OCI-LY7 (cell line): Measurements from ENCODE around the gene CENPP. TPM values are rescaled to one million over a fixed set of nuclear protein-coding genes. Genes with fewer than 3 reads are reported as not detected.

Experiments
- BruUV-seq: library from RNA; stranded (reverse); fragments of 400-500 nt; replicated peaks from 2 replicates; lab custom pipeline; 2021; lab: Mats Ljungman, UMichigan
- CTCF ChIA-PET: fragments of 300-600 bp; sonication (Branson Sonifier 250); formaldehyde crosslinking; loops from one replicate; lab custom pipeline; 2022; ENCODE audit warnings: antibody characterized with exemption; ENCODE audit not compliant: unreplicated experiment; lab: Charles Lee
- POLR2A ChIA-PET: fragments of 300-600 bp; sonication (Branson Sonifier 250); formaldehyde crosslinking; loops from one replicate; lab custom pipeline; 2022; ENCODE audit warnings: antibody characterized with exemption; lab: Charles Lee
- DNase-seq: peaks from one replicate; pipeline ENCODE4 v3.0.0-alpha.2; 2015; ENCODE audit warnings: low spot score
- H2AFZ ChIP-seq: fragments of 200-600 bp; sonication (generic), shearing (Covaris generic); 2 replicates; pipeline ENCODE4 v1.6.1; 2014; ENCODE audit warnings: mild to moderate bottlenecking, antibody characterized with exemption, low read length, moderate library complexity
- H3K27ac ChIP-seq: fragments of 200-600 bp; sonication (generic); 2 replicates; pipeline ENCODE4 v1.5.1; 2014; ENCODE audit warnings: mixed run types, low read depth, mild to moderate bottlenecking, moderate library complexity, low read length, inconsistent platforms; ENCODE audit not compliant: poor library complexity, severe bottlenecking
- H3K36me3 ChIP-seq: fragments of 200-600 bp; sonication (generic); 2 replicates; pipeline ENCODE4 v1.6.1; 2014; ENCODE audit warnings: mild to moderate bottlenecking, antibody characterized with exemption, low read length, moderate library complexity, mixed read lengths; ENCODE audit not compliant: insufficient read depth
- H3K4me1 ChIP-seq: fragments of 200-600 bp; sonication (generic); 2 replicates; pipeline ENCODE4 v1.5.1; 2014; ENCODE audit warnings: mild to moderate bottlenecking, low read length; ENCODE audit not compliant: insufficient read depth, poor library complexity, severe bottlenecking
- H3K4me2 ChIP-seq: fragments of 200-600 bp; sonication (generic); 2 replicates; pipeline ENCODE4 v1.6.1; 2014; ENCODE audit warnings: mild to moderate bottlenecking, low read length
- H3K4me3 ChIP-seq: fragments of 200-600 bp; sonication (generic); 2 replicates; pipeline ENCODE4 v1.5.1; 2014; ENCODE audit warnings: mild to moderate bottlenecking, low read depth, low read length; ENCODE audit not compliant: poor library complexity, severe bottlenecking
- H3K79me2 ChIP-seq: fragments of 200-600 bp; sonication (generic); 2 replicates; pipeline ENCODE4 v1.6.1; 2016; ENCODE audit warnings: low read depth, mild to moderate bottlenecking, low read length, moderate library complexity, mixed read lengths; ENCODE audit not compliant: insufficient read depth
- H3K9me2 ChIP-seq: fragments of 200-600 bp; sonication (generic); 2 replicates; pipeline ENCODE4 v1.6.1; 2016; ENCODE audit warnings: mild to moderate bottlenecking, low read length, mixed read lengths; ENCODE audit not compliant: insufficient read depth
- H3K9me3 ChIP-seq: fragments of 200-600 bp; sonication (generic); 2 replicates; pipeline ENCODE4 v1.6.1; 2014; ENCODE audit warnings: mild to moderate bottlenecking, mixed run types, low read length, mixed read lengths
- H4K20me1 ChIP-seq: fragments of 200-600 bp; sonication (generic); 2 replicates; pipeline ENCODE4 v1.6.1; 2014; ENCODE audit warnings: mild to moderate bottlenecking, antibody characterized with exemption, low read length, moderate library complexity, mixed read lengths; ENCODE audit not compliant: insufficient read depth
- CTCF ChIP-seq: fragments of 200-600 bp; sonication (generic); conservative IDR thresholded peaks from 2 replicates; pipeline ENCODE4 v1.5.1; 2014; ENCODE audit warnings: mild to moderate bottlenecking, antibody characterized with exemption, low read length, moderate library complexity, mixed read lengths
- EZH2phosphoT487 ChIP-seq: fragments of 200-600 bp; sonication (generic); IDR thresholded peaks from 2 replicates; pipeline ENCODE4 v1.6.1; 2018; ENCODE audit warnings: low read depth, borderline replicate concordance, mild to moderate bottlenecking, mixed run types, antibody characterized with exemption, low read length, moderate library complexity, mixed read lengths
- intact Hi-C: fragments of 100-400 bp; cut with micrococcal nuclease; formaldehyde crosslinking; loops from one replicate; pipeline ENCODE4 v1.10.0; 2022; ENCODE audit not compliant: unreplicated experiment
- total RNA-seq, 2 experiments: library from RNA; depleted of rRNA in 1 of 2; stranded (reverse); fragments of >200 nt in 1 of 2; shearing (Covaris generic) in 1 of 2; gene quantifications; 2 replicates each; pipeline ENCODE4 v1.2.3, GENCODE V29; 2014 to 2022

Gene CENPP
- total RNA-seq, 2 experiments from 2014 or later: 25.4 to 30.9 TPM

- Histone ChIP-seq H3K4me3 (no peak overlapping the region), H4K20me1 (no peaks in the 10 kb centered on the region), H3K27ac (no peak overlapping the region), H3K36me3 (no peaks in the 10 kb centered on the region), H3K4me1 (no peaks in the 10 kb centered on the region), H3K9me3 (no peaks in the 10 kb centered on the region), H2AFZ (no peak overlapping the region), H3K79me2 (no peaks in the 10 kb centered on the region), H3K9me2 (no peaks in the 10 kb centered on the region), H3K4me2 (no peak overlapping the region)
- ChIA-PET CTCF (no interaction called here), POLR2A (no interaction called here)
- no peak for DNase-seq
- intact Hi-C loops: no loop called here
- BruUV-seq: no TSS peak
- TF ChIP-seq EZH2phosphoT487 (no peak), CTCF (no peak)
These were observed 180.6 kb downstream of the CENPP start for GRCh38 chr9:92506184-92506857.

- intact Hi-C loops: no loop called here
These were observed 181.3 kb downstream of the CENPP start for GRCh38 chr9:92507005-92507404.

More at GRCh38 chr9:92507005-92507404, 181.3 kb downstream of the CENPP start:
- H3K4me3 ChIP-seq: no peak overlapping the region
- no peak overlapping the region for H2AFZ ChIP-seq
- ChIA-PET POLR2A (no interaction called here), CTCF (no interaction called here)
- no peak overlapping the region for H3K27ac ChIP-seq
- no peaks in the 10 kb centered on the region for H3K79me2 ChIP-seq
- DNase-seq: no peak
- H3K9me3 ChIP-seq: no peaks in the 10 kb centered on the region
- TF ChIP-seq EZH2phosphoT487: no peak
- no peak for TF ChIP-seq CTCF
- no TSS peak for BruUV-seq
- no peaks in the 10 kb centered on the region for H3K36me3 ChIP-seq
- H4K20me1 ChIP-seq: no peaks in the 10 kb centered on the region
- H3K9me2 ChIP-seq: no peaks in the 10 kb centered on the region
- H3K4me1 ChIP-seq: no peaks in the 10 kb centered on the region
- H3K4me2 ChIP-seq: no peak overlapping the region
